HG03565 (cell line): Measurements from ENCODE around the gene CLEC18C.
"Not testable (repeated sequence)": the region's sequence is repeated elsewhere in the genome, so short reads cannot be mapped to it uniquely, and the experiment has no call there.

Experiments
- ATAC-seq: cut with Tn5 transposase; IDR thresholded peaks from one replicate; pipeline ENCODE4 v1.9.1; 2021; ENCODE audit warnings: mild to moderate bottlenecking, moderate library complexity; ENCODE audit not compliant: unreplicated experiment

Gene CLEC18C

DNA sequence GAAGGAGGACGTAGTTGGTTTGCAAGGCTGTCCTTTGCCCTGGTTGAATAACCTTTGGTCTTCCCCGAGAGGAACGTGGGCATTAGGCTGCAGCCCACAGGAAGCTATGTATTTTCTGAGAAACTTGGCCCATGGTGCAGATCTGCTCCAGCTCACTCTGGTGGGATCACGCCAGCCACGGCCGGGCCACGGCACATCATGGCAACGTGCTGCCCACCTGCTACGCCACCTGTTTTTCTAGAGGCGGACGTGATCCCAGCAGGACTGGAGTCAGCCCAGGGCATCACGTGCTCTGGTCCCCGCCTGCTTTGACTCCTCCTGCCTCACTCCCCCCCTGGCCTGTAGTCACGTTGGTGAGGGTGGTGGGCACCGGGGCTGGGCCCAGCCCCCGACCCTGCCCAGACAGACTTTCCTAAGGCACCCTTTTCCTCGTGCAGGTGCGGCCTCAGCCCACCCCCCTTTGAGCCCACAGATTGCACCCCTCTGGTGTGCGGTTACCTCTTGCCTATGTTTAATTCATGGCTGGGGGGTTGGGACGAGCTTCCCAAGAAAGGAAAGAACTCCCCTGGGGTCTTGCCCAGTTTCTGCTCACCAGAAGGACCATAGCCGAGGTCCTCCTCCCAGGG lies at the start of gene CLEC18C:
Gene CLEC18C (plus strand): TSS at position 576 of the 626 bp plus-strand sequence. CDS start 492 bp downstream, outside the sequence.
- ATAC-seq: not testable (repeated sequence)

DNA sequence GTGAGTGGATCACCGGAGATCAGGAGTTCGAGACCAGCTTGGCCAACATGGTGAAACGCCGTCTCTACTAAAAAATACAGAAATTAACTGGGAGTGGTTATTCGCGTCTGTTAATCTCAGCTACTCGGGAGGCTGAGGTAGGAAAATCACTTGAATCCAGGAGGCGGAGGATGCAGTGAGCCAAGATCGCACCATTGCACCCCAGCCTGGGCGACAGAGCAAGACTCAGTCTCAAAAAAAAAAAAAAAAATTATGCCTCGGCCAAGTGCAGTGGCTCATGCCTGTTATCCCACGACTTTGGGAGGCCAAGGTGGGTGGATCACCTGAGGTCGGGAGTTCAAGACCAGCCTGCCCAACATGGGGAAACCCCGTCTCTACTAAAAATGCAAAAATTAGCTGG lies 49.8 kb upstream of the CLEC18C start:
- not testable (repeated sequence) for ATAC-seq

DNA sequence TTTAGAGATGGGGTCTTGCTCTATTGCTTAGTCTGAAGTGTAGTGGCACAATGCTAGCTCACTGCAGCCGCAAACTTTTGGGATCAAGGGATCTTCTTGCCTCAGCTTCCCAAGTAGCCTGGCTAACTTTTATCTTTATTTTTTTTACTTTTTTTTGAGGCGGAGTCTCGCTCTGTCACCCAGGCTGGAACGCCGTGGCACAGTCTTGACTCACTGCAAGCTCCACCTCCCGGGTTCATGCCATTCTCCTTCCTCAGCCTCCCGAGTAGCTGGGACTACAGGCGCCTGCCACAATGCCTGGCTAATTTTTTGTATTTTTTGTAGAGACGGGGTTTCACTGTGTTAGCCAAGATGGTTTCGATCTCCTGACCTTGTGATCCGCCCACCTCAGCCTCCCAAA lies 47.4 kb upstream of the CLEC18C start:
- ATAC-seq: not testable (repeated sequence)

DNA sequence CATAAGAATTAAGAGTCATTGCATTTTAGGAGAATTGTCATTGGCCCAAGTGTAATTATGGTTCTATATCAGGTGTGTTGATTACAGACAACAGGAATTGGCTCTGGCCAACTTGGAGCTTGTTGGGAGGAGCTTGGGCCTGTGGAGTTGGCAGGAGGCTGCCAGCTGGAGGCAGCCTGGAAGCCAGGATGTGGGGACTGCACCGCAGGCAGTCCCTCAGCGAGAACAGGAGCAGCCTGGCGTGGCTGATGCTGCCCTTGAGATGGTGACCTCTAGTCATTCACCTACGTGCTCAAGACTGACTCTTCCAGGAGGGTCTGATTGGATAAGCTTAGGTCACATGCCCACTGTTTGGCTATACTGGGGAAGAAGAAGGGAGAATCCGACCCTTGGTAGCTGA lies 45.9 kb upstream of the CLEC18C start:
- ATAC-seq: not testable (repeated sequence)

DNA sequence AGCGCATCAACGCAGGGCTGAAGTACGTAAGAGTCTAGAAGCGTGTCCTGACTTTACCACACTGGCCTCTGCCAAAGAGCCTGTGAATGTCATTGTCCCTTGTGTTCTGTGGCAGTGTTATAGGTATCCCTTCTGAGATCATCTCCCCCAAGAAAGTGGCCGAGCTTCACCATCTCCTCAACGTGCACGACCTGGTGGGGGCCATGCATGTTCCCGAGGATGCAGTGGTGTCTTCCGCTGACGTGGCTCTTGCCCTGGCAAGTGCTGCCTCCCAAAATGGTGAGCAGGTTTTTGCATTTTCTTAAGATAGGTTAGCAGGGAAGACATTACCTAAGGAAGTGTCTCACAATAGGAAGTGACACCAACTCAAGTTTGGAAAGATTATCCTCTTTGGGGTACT lies 44.7 kb upstream of the CLEC18C start:
- ATAC-seq: not testable (repeated sequence)

DNA sequence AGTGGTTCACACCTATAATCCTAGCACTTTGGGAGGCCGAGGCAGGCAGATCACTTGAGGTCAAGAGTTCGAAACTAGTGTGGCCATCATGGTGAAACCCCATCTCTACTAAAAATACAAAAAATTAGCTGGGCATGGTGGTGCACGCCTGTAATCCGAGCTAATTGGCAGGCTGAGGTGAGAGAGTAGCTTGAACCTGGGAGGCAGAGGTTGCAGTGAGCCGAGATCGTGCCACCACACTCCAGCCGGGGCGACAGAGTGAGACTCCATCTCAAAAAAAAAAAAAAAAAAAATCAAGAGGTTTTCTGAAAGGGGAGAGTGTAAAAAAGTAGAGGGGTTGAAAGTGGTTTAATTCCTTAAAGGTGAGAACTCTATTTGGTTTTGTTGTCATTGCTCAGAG lies 37.8 kb upstream of the CLEC18C start:
- ATAC-seq: not testable (repeated sequence)

DNA sequence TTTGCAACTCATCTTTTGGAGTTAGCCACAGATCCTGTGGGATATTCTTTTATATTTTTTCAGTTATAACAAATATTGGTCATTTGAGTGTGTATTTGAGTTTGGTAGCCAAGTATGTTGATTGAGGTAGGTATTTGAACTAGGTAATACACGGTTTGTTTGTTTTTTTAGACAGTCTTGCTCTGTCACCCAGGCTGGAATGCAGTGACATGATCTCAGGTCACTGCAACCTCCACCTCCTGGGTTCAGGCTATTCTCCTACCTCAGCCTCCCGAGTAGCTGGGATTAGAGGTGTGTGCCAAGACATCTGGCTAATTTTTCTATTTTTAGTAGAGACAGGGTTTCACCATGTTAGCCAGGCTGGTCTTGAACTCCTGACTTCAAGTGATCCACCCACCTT lies 37.0 kb upstream of the CLEC18C start:
- not testable (repeated sequence) for ATAC-seq

DNA sequence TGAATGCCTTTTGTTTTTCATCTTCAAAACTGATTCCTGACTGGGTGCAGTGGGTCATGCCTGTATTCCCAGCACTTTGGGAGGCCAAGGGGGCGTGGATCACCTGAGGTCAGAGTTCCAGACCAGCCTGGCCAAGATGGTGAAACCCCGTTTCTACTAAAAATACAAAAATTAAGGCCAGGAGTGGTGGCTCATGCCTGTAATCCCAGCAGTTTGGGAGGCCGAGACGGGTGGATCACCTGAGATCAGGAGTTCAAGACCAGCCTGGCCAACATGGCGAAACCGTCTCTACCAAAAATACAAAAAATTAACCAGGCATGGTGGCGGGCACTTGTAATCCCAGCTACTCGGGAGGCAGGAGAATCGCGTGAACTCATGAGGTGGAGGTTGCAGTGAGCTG lies 30.8 kb upstream of the CLEC18C start:
- ATAC-seq: not testable (repeated sequence)

DNA sequence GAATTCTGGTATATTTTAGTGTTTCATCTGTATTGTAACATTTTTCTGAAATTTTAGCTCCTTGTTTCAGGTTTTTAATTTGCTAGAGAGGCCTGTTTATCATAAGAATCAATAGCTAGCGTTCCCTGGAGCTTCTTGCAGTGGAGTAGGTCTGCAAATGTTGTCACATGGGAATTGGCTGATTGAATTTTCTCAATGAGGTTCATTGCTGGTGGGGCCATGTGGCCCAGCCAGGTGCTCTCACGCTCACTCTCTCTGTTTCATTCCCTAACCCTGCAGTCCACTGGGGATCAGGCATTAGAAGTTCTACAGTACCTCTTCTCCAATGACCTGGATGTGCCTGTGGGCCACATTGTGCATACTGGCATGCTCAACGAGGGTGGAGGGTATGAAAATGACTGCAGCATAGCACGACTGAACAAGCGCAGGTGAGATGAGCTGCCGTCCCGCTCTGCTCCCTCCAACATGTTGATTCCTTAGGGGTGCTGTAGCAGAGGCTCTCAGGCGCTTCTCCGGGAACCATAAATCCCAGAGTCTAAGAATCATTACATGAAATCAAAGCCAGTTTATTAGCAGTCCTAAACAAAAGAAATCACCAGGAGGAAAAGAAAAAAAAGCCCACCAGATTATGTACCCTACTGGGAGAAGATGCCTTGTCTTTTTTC lies 30.2 kb upstream of the CLEC18C start:
- ATAC-seq: not testable (repeated sequence)

DNA sequence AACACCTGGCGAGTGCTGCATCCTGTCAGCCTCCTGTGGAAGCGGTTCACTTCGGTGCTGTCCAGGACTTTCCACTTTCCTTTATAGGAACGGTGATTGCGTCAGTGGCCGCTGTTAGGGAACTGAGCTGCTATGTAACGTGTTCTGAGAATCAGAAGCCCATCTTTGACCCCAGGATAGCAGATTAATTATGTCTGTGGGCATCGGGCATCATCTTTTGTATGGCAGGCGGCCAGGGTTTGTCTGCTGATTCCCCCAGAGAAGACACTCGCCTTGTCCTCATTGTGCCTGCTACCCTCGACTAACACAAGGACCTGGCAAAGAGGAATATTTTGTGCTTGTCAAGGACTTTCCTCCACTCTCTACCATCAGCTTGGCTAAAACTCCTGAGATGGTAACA lies 25.7 kb upstream of the CLEC18C start:
- ATAC-seq: not testable (repeated sequence)

DNA sequence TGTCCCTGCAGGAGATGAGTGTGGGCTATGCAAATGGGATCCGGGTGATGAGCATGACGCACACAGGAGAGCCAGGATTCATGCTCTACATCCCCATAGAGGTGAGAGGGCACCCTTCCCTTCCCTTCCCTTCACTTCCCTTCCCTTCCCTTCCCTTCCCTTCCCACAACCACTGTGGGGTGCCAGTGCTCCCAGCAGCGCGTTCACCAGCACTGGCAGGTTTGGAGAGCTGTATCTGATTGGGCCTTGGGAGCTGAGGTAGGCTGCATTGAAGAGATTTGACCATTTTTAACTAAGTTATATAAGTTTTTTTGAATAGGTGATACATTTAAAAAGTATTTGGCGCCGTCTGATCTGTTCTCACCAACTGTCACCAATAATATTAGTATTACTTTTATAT lies 25.1 kb upstream of the CLEC18C start:
- ATAC-seq: not testable (repeated sequence)

DNA sequence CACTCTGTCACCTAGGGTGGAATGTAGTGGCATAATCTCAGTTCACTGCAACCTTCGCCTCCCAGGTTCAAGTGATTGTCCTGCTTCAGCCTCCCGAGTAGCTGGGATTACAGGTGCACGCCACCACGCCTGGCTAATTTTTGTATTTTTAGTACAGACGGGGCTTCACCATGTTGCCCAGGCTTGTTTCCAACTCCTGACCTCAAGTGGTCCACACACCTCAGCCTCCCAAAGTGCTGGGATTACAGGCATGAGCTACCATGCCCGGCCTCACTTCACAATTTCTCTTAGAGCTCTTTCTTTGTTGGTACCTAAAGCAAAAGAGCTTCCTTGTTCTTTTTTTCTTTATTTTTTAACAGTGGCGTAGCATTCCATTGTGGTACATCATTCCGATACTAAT lies 24.3 kb upstream of the CLEC18C start:
- not testable (repeated sequence) for ATAC-seq

DNA sequence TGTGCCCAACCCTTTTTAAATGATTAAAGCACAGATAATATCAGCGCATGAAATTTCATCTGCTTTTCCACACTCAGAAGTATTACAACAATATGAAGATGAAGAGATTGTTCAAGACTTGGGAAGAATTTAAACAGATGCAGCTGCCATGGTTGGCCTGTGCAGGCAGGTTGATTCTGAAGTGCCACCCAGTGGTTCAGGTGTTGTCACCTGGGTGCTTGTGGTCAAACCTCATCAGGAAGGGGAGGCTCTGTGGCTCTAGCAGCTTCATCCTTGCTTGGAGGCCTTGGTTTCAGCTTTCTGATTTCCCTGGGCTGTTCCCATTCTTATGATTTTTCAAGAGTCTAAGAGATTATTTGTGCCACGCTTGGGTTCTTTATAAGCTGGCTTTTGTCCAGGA lies 22.2 kb upstream of the CLEC18C start:
- ATAC-seq: no peak

DNA sequence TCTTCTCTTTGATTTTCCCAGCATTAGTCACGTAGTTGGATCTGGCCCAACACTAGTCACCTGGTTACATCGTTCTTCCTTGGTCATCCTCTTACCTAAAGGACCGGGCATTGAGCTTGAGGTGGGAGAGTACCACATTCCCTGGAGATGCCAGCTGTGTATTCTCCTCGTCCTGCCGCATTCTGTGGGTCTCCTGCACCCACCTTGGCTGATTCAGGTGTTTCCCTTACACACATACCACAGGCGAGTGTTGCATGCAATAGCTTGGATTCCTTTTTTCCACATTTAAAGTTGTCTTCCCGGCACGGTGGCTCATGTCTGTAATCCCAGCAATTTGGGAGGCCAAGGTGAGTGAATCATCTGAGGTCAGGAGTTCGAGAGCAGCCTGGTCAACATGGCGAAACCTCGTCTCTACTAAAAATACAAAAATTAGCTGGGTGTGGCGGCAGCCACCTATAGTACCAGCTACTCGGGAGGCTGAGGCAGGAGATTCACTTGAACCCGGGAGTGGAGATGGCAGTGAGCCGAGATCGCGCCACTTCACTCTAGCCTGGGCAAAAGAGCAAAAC lies 21.6 kb upstream of the CLEC18C start:
- no peak for ATAC-seq

DNA sequence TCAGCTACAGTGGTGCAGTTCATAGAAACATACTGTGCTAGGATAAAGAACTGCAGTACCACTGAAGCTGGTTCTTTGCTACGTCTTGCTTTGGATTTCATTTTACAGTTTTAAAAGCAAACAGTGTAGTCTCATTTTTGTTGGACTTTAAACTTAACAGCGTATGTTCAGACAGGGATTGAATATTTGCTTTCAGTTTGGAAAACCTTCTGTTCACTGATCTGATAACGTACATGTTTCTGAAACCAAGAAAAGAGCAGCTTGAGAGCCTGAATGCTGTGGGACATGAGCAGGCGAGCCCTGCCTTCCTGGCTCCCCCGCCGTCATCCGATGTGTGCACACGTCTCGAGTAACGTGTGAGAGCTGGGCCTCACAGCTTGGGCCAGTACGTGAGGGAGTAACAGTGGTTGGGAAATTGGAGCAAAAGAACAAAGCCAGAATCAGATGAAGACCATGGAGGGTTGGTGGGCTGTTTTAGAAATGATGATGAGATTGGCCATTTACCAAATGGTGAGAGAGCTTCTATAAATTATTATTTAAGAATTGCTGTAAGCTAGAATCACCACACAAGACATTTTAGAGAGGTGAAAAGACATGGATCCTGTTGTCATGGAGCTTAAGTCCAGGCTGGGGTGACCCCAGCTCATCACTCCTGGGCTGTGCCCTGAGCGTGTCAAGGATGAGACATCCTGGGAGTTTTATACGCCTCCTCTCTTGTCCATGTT lies 20.8 kb upstream of the CLEC18C start:
- ATAC-seq: no peak

DNA sequence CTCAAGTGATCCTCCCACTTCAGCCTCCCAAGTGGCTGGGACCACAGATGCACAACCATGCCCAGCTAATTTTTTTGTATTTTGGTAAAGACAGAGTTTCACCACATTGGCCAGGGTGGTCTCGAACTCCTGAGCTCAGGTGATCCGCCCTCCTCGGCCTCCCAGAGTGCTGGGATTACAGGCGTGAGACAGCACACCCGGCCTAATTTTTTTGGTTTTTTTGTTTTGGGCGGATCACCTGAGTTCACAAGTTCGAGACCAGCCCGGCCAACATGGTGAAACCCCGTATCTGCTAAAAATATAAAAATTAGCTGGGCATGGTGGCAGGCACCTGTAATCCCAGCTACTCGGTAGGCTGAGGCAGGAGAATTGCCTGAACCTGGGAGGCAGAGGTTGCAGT lies 18.9 kb upstream of the CLEC18C start:
- ATAC-seq: not testable (repeated sequence)

DNA sequence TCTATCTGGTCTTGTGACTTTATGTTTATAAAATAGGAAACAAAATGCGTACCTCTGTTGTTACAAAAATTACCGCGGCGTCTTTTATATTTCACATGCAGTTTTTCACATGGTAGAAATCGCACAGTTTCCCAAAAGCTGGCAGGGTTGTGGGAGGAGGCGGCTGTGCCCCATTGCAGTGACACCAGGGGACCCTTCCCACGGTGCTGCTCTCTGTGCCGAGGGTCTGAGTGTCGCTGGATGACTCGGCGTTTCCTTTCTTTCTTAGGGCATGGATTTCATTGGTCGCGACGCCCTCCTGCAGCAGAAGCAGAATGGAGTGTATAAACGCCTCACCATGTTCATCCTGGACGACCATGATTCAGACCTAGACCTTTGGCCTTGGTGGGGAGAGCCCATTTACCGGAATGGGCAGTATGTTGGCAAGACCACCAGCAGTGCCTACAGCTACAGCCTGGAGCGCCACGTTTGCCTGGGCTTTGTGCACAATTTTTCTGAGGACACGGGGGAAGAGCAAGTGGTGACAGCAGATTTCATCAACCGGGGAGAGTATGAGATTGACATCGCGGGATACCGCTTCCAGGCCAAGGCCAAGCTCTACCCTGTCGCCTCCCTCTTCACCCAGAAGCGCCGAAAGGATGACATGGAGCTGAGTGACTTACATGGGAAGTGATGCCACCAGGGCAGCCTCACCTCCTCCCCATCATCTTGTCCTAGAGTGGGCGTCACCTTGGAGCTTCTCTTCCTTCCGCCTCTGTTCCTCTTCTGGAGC lies 17.2 kb upstream of the CLEC18C start:
- ATAC-seq: no peak

DNA sequence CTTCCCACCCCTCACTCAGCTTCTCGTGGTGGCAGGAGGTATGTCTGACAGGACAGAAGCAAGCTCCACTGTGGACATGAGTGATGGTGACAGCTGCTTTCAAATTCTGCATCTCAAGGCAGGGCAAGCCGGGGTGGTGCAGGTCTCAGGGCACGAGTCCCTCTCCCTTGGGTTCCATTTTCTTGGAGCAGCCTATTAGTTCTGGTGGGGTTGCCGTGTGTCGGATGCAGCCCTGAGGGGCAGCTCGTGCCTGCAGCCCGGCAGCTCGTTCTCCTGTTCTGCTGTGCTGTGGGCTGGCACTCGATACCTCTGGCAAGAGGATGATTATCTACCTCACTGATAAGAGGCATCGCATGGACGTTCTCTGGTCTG lies 16.5 kb upstream of the CLEC18C start:
- no peak for ATAC-seq

DNA sequence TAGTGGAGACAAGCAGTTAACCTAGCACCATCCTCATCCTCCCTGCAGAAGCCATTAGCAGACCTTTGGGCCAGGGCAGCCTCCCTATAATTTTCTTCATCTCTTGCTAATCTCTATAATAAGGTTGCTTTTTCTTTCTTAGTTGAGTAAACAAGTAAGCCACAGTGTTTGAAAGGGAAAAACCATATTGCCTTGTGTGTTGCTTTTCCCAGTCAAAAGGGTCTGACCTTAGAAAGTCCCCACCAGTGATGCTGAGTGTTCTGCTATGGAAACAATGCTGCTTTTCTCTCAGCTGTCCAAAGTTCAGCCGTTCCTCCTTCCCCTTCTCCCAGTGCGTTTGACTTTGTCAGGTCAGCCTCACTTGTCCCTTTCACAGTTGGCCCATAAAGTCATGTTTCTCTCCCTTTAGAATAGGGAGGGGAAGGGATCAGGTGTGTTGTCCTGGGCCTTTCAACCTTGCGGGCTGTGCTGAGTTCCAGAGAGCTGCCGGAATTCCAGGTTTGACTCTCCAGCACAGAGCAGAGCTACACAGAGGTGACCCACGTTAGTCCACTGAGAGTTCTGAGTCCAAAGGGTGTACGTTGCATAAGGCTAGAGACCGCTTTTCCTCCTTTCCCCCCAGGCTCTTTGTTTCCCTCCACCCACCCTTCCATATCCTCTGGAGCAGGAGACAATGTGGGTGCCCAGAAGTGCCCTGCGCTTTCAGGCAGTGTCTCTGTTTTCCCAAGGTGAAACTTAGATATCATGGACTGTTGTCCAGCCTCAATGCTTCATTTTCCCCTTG lies 15.9 kb upstream of the CLEC18C start:
- ATAC-seq: no peak

DNA sequence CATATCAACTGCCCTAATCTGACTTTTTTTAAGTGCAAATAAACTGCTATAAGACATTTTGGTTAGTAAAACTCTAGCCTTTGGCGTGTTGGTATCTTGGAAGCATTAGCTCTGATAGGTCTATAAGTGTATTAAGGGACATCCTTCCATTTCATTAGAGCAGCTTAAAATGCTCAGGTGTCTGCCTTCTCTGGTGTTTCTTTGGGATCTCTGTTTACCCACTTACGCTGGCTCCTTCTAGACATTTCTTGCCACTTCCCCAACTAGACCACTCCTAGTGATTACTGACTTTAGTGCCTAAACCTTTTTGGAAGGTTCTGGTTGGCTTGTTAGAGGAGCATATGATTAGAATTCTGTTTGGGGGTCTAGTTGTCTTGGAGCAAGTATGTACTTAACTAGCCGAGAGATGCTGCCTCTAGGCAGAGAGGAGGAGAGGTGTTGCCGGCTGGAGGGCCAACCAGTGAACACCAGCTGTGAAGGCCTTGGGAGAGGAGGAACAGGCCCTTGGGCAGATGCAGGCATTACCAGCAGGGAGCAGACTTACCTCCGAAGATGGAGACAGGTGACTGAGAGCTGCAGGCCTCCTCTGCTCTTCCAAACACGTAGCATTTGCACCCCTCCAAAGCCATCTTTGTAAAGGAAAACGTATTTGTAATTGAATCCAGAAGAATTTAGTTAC lies 15.2 kb upstream of the CLEC18C start:
- ATAC-seq: no peak
